Osteoblast (primary cell): ENCODE measurements around the gene SEC14L3. TPM values are rescaled to one million over a fixed set of nuclear protein-coding genes. Genes with fewer than 3 reads are reported as not detected.

Experiments
- DNase-seq: peaks from one replicate; pipeline ENCODE4 v3.0.0; 2011; ENCODE audit warnings: low spot score, mixed read lengths; ENCODE audit not compliant: insufficient read length; ENCODE audit errors: missing footprints
- H2AFZ ChIP-seq: 2 replicates; pipeline ENCODE4 v1.6.0; 2011; ENCODE audit warnings: mild to moderate bottlenecking, low read length
- H3K27ac ChIP-seq: 2 replicates; pipeline ENCODE4 v1.5.1; 2011; ENCODE audit warnings: mild to moderate bottlenecking, low read depth, low read length, moderate library complexity
- H3K27me3 ChIP-seq: 2 replicates; pipeline ENCODE4 v1.6.0; 2012; ENCODE audit warnings: mild to moderate bottlenecking, control low read depth, inconsistent platforms, low read length, moderate library complexity; ENCODE audit not compliant: insufficient read depth
- H3K36me3 ChIP-seq: 2 replicates; pipeline ENCODE4 v1.5.1; 2011; ENCODE audit warnings: mild to moderate bottlenecking, low read length, control low read depth, moderate library complexity; ENCODE audit not compliant: insufficient read depth
- H3K4me1 ChIP-seq: 2 replicates; pipeline ENCODE4 v1.5.1; 2011; ENCODE audit warnings: mild to moderate bottlenecking, low read length, control low read depth, moderate library complexity; ENCODE audit not compliant: insufficient read depth
- H3K4me2 ChIP-seq: 2 replicates; pipeline ENCODE4 v1.6.0; 2011; ENCODE audit warnings: mild to moderate bottlenecking, low read length; ENCODE audit not compliant: insufficient read depth
- H3K4me3 ChIP-seq: fragments of 200-600 bp; sonication (generic); 3 replicates; pipeline ENCODE4 v1.5.1; 2012; ENCODE audit warnings: mild to moderate bottlenecking, low read length, inconsistent platforms; ENCODE audit not compliant: insufficient read depth
- H3K79me2 ChIP-seq: 2 replicates; pipeline ENCODE4 v1.6.0; 2012; ENCODE audit warnings: mild to moderate bottlenecking, low read length, control low read depth, inconsistent platforms; ENCODE audit not compliant: insufficient read depth
- H3K9me3 ChIP-seq: 2 replicates; pipeline ENCODE4 v1.5.1; 2011; ENCODE audit warnings: low read depth, low read length, control low read depth
- H4K20me1 ChIP-seq: 2 replicates; pipeline ENCODE4 v1.6.0; 2012; ENCODE audit warnings: mild to moderate bottlenecking, low read length, control low read depth; ENCODE audit not compliant: insufficient read depth
- CTCF ChIP-seq: IDR thresholded peaks from 2 replicates; pipeline ENCODE4 v1.5.1; 2011; ENCODE audit warnings: mild to moderate bottlenecking, low read depth, low read length, moderate library complexity; ENCODE audit errors: extremely low read depth
- total RNA-seq: library from RNA; depleted of rRNA; stranded (reverse); fragments of >200 nt; gene quantifications from 2 replicates; pipeline ENCODE4 v1.2.3, GENCODE V29; 2012

Gene SEC14L3
- total RNA-seq, 1 donor: not detected

- peak overlapping the region; percentile 47 for H2AFZ ChIP-seq
- peak overlapping the region; percentile 97 for H3K27ac ChIP-seq
- peak overlapping the region; percentile 93 for H3K4me2 ChIP-seq
- peak; percentile 95 for DNase-seq
- peaks cover 3% of the 10 kb centered on the region for H3K79me2 ChIP-seq
- no peaks in the 10 kb centered on the region for H3K9me3 ChIP-seq
- no peaks in the 10 kb centered on the region for H4K20me1 ChIP-seq
- H3K4me3 ChIP-seq: peak overlapping the region; percentile 73
- no peak for TF ChIP-seq CTCF
- H3K27me3 ChIP-seq: no peaks in the 10 kb centered on the region
- H3K4me1 ChIP-seq: peaks cover 69% of the 10 kb centered on the region
- peaks cover 32% of the 10 kb centered on the region for H3K36me3 ChIP-seq
Observed at GRCh38 chr22:30422481-30423300, 49.1 kb downstream of the SEC14L3 start.

GRCh38 chr22:30421695-30422480 lies 49.9 kb downstream of the SEC14L3 start:
- H3K4me3 ChIP-seq: peak overlapping the region; percentile 73
- peaks cover 69% of the 10 kb centered on the region for H3K4me1 ChIP-seq
- peaks cover 5% of the 10 kb centered on the region for H3K79me2 ChIP-seq
- no peaks in the 10 kb centered on the region for H4K20me1 ChIP-seq
- peak overlapping the region; percentile 97 for H3K27ac ChIP-seq
- peaks cover 40% of the 10 kb centered on the region for H3K36me3 ChIP-seq
- H2AFZ ChIP-seq: no peak overlapping the region
- DNase-seq: no peak
- H3K4me2 ChIP-seq: peak overlapping the region; percentile 93
- no peak for TF ChIP-seq CTCF
- no peaks in the 10 kb centered on the region for H3K27me3 ChIP-seq
- no peaks in the 10 kb centered on the region for H3K9me3 ChIP-seq

- H3K4me1 ChIP-seq: peaks cover 66% of the 10 kb centered on the region
- peak overlapping the region; percentile 97 for H3K27ac ChIP-seq
- peak overlapping the region; percentile 93 for H3K4me2 ChIP-seq
- H3K4me3 ChIP-seq: peak overlapping the region; percentile 36
- DNase-seq: peak; percentile 95
- peaks cover 53% of the 10 kb centered on the region for H3K36me3 ChIP-seq
- H2AFZ ChIP-seq: no peak overlapping the region
- H4K20me1 ChIP-seq: no peaks in the 10 kb centered on the region
- no peaks in the 10 kb centered on the region for H3K9me3 ChIP-seq
- H3K79me2 ChIP-seq: peaks cover 5% of the 10 kb centered on the region
- no peak for TF ChIP-seq CTCF
- no peaks in the 10 kb centered on the region for H3K27me3 ChIP-seq
Observed at GRCh38 chr22:30420347-30421125, 51.3 kb downstream of the SEC14L3 start.
